ENCODE results near the gene PPP1CA.
A peak's percentile ranks its signal among the peaks of the same experiment; 100 is the strongest.

PPP1CA gene

GRCh38 chr11:67371189-67371910, 30.3 kb downstream of the PPP1CA start:
- TF ChIP-seq CTCF (IDR thresholded peaks at IDR 0.05): peak; percentile 19; the same call in 1 of the 2 replicates

- TF ChIP-seq CTCF (IDR thresholded peaks at IDR 0.05): no peak
These were observed 31.1 kb downstream of the PPP1CA start for GRCh38 chr11:67370351-67371076.

- TF ChIP-seq CTCF (IDR thresholded peaks at IDR 0.05): no peak
These were observed 31.8 kb downstream of the PPP1CA start for GRCh38 chr11:67369801-67370284.

GRCh38 chr11:67369275-67369674, 32.4 kb downstream of the PPP1CA start:
- TF ChIP-seq CTCF (IDR thresholded peaks at IDR 0.05): no peak

GRCh38 chr11:67368621-67369020, 33.0 kb downstream of the PPP1CA start:
- TF ChIP-seq CTCF (IDR thresholded peaks at IDR 0.05): no peak

- no peak for TF ChIP-seq CTCF (IDR thresholded peaks at IDR 0.05)
These were observed 33.9 kb downstream of the PPP1CA start for GRCh38 chr11:67367761-67368227.

- no peak for TF ChIP-seq CTCF (IDR thresholded peaks at IDR 0.05)
These were observed 34.5 kb downstream of the PPP1CA start for GRCh38 chr11:67366961-67367760.
